Measurements from ENCODE around the gene ACSF2. TPM values are rescaled to one million over a fixed set of nuclear protein-coding genes. Genes with fewer than 3 reads are reported as not detected.
A peak's percentile ranks its signal among the peaks of the same experiment; 100 is the strongest.

ACSF2 gene
- total RNA-seq, 1 experiment from 2014 or later: 24.5 TPM

DNA sequence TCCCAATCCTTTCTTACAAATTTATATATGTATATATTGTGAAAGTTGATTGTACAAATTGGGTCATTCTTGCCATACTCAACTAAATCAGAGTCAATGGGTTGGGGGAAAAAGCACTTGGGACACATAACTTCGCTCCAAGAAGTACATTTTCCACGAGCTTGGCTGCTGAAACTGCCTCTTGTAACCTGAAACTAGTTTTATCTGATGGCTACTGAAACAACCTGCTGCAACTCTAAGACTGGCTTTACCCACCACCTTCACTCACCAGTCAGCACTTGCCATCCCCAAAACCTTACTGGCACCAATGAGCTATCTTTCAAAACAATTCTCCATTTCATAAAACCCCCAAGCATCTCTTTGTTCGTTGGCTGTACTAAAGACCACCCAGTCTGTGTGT lies 67.7 kb downstream of the ACSF2 start:
- no peak for DNase-seq

GRCh38 chr17:50495217-50495823 lies 69.3 kb downstream of the ACSF2 start:
- no peak for DNase-seq
- no peaks in the 10 kb centered on the region; the same call in 1 of the 2 replicates for H3K9me3 ChIP-seq
- no peak overlapping the region for H3K4me3 ChIP-seq
- H3K36me3 ChIP-seq: no peaks in the 10 kb centered on the region
- H3K27me3 ChIP-seq: no peaks in the 10 kb centered on the region

More for the DNA sequence above, 67.7 kb downstream of the ACSF2 start:
- H3K27me3 ChIP-seq: no peaks in the 10 kb centered on the region
- H3K9me3 ChIP-seq: no peaks in the 10 kb centered on the region
- no peak overlapping the region for H3K4me3 ChIP-seq
- no peaks in the 10 kb centered on the region for H3K36me3 ChIP-seq

GRCh38 chr17:50495918-50496317 lies 69.9 kb downstream of the ACSF2 start:
- peak; percentile 56 for DNase-seq
- no peaks in the 10 kb centered on the region; the same call in 1 of the 2 replicates for H3K9me3 ChIP-seq
- H3K36me3 ChIP-seq: no peaks in the 10 kb centered on the region

DNA sequence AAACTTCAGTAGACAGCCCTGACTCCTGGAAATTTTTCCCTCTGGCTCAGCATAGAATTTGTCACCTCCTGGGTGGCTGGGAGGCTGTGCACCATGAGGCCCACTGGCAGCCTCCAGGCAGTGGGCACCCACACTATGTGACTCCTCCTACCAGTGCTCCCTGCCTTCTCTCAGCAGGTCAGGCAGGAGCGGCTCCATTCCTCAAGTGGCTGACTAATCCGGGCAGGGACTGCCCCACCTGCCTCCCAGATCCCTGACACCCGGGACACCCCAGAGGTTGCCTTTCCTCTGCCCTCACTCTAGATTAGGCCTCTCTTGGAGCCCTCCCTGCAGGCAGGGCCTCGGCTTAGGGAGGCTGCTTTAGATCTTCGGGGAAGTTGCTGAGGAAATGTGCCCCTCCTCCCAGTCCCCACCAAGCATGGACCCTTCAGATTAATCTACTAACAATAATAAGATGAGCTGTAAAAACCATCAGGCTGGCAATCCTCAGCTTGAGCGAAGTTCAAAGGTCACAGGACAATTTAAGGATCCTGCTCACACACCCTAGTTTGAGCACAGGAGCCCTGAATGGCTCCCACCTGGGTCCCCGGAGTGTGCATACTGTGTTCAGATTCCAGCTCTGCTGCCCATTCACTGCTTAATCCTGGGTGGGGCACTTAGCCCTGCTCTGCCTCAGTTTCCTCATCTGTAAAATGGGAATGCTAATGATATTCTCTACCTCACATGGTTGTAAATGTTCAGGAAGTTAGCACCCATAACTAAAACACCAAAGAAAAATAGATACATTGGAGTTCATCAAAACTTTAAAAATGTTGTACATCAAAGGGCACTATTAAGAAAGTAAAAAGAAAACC lies 72.2 kb downstream of the ACSF2 start:
- no peak for DNase-seq
- Histone ChIP-seq H3K27me3 (no peaks in the 10 kb centered on the region), H3K9me3 (no peaks in the 10 kb centered on the region; the same call in 1 of the 2 replicates), H3K36me3 (no peaks in the 10 kb centered on the region), H3K4me3 (no peak overlapping the region)

More at GRCh38 chr17:50495918-50496317, 69.9 kb downstream of the ACSF2 start:
- H3K4me3 ChIP-seq: no peak overlapping the region
- H3K27me3 ChIP-seq: no peaks in the 10 kb centered on the region

GRCh38 chr17:50499270-50499669 lies 73.3 kb downstream of the ACSF2 start:
- no peak overlapping the region for H3K4me3 ChIP-seq
- H3K9me3 ChIP-seq: no peaks in the 10 kb centered on the region; the same call in 1 of the 2 replicates
- no peaks in the 10 kb centered on the region for H3K36me3 ChIP-seq
- no peak for DNase-seq
- no peaks in the 10 kb centered on the region for H3K27me3 ChIP-seq

DNA sequence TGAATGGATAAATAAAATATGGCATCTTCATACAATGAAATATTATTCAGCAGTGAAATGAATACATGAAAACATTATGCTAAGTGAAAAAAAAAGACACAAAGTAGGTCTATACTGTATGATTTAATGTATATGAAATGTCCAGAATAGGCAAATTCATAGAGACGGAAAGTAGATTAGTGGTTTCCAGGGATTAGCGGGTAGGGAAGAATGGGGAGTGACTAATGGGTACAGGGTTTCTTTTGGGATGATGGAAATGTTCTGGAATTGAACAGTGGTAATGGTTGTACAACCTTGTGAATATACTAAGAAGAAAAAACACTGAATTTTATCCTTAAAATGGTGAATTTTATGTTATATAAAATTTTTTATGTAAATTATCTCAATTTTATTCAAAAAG lies 73.7 kb downstream of the ACSF2 start:
- no peaks in the 10 kb centered on the region; the same call in 1 of the 2 replicates for H3K9me3 ChIP-seq
- no peak for DNase-seq
- no peaks in the 10 kb centered on the region for H3K36me3 ChIP-seq
- no peak overlapping the region for H3K4me3 ChIP-seq
- H3K27me3 ChIP-seq: no peaks in the 10 kb centered on the region

GRCh38 chr17:50501054-50501453 lies 75.0 kb downstream of the ACSF2 start:
- Histone ChIP-seq H3K9me3 (no peaks in the 10 kb centered on the region; the same call in 1 of the 2 replicates), H3K4me3 (no peak overlapping the region), H3K27me3 (no peaks in the 10 kb centered on the region), H3K36me3 (no peaks in the 10 kb centered on the region)
- no peak for DNase-seq

DNA sequence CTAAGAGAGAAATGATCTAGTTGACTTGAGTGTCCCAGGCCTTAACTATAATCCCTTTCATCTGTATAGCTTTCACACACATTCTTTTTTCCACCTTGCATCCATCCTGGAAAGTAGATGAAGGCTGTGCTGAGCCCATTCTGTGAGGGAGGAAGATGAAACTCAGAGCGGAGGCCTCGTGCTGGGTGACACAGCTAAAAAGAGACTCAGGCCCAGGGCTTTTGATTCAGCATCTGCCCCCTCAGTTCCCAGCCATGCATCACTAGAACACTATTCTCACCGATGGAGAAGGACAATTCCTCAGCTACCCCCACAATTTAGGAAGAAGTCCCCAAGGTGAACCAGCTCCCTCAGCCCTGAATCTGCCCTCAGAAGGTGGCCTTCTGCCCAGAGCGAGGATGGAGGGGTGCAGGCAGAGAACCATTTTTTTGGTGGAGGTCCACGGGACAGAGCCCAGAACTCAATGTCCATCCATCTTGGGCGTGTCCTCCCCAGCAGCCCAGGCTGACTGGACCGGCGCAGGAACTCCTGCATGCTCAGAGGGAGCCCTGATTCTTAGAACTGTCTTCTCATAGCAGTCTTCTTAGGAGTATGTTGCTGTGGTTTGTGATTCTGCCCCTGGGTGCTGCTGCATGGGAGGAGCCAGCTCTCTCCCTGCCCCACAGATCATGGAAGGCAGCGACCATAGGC lies 76.4 kb downstream of the ACSF2 start:
- Histone ChIP-seq H3K4me3 (no peak overlapping the region), H3K27me3 (no peaks in the 10 kb centered on the region)

GRCh38 chr17:50505591-50506130 lies 79.6 kb downstream of the ACSF2 start:
- Histone ChIP-seq H3K36me3 (no peaks in the 10 kb centered on the region), H3K4me3 (no peak overlapping the region), H3K27me3 (no peaks in the 10 kb centered on the region), H3K9me3 (no peaks in the 10 kb centered on the region)
- no peak for DNase-seq

More for the DNA sequence above, 76.4 kb downstream of the ACSF2 start:
- Histone ChIP-seq H3K9me3 (no peaks in the 10 kb centered on the region; the same call in 1 of the 2 replicates), H3K36me3 (no peaks in the 10 kb centered on the region)
- DNase-seq: no peak

DNA sequence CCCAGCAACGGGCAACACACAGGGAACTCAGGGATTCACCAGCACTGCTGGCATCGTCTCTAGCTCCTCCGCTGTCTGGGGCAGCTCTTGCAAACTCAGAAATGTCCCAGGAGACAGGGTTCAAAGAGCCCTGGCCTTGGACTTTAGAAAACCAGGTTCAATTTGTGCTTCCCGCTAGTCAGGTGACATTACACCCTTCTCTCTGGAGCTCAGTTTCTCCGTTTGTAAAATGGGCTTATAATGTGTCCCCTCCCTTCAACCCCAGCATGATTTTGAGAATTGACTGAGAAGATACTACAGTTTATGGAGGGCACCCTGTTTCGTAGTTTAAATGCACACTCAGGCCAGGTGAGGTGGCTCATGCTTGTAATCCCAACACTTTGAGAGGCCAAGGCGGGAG lies 80.3 kb downstream of the ACSF2 start:
- H3K27me3 ChIP-seq: no peaks in the 10 kb centered on the region
- H3K36me3 ChIP-seq: no peaks in the 10 kb centered on the region
- H3K4me3 ChIP-seq: no peak overlapping the region
- no peak for DNase-seq
- no peaks in the 10 kb centered on the region for H3K9me3 ChIP-seq

DNA sequence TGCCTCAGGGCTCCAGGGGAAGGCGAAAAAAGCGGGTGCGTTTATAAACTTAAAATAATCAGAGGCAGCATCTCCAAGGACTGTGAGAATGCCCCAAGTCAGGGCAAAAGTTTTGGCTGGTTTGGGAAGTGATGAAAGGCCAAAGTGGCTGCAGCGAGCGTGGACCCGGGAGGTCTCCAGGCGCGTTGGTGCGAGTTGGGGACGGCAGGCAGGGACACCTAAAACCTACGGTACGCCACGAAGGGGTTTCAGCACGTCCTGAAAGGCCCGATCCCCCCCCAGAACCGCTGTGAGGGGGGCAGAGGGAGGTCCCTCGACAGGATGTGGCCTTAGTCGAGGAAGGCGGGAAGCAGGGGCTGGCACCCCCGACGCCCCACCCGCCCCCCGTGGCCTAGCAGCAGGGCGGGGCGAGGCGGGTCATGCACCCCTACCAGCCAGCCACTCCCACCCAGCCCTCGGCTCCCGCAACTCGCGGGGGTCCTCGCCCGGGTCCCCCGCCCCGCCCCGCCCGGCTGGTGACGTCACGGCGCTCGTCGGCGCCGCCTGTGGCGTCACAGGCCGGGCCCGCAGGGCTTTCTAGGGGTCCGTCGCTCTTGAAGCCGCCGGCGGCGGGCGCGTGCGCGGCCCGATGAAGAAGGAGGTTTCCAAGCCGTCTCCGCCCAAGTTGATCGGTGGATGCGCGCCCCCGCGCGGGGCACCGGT lies 82.0 kb downstream of the ACSF2 start, which contains the start of gene MYCBPAP:
Gene MYCBPAP, plus strand, starts transcription at position 569 of the 702 bp plus-strand sequence. CDS start 236 bp downstream, outside the sequence.
- Histone ChIP-seq H3K9me3 (no peaks in the 10 kb centered on the region), H3K4me3 (peak within 1 kb of the TSS; percentile 49), H3K27me3 (no peaks in the 10 kb centered on the region), H3K36me3 (no peaks in the 10 kb centered on the region)
- peak; percentile 80 for DNase-seq

GRCh38 chr17:50508573-50509460 lies 82.8 kb downstream of the ACSF2 start:
- DNase-seq: no peak
- no peaks in the 10 kb centered on the region for H3K27me3 ChIP-seq
- H3K4me3 ChIP-seq: peak overlapping the region; percentile 49
- H3K9me3 ChIP-seq: no peaks in the 10 kb centered on the region
- no peaks in the 10 kb centered on the region for H3K36me3 ChIP-seq

DNA sequence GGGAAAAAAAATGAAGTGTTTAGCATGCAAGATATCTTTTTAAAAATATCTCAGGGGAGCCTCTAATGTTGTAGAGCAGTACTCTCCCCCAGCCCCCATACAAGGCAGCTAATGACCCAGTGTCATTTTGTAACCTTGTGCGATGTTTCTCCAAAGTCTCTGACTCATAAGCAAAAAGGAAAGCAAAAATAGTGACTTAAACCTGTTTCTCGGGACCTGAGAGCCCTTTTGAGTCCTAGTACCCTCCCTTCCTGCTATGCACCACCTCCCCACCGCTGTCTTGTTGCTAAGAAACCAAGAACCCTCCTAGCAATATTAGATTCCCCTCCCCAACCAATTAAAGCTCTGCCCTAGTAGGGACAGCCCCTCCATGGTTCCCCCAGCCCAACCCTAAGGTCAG lies 85.0 kb downstream of the ACSF2 start:
- no peak for DNase-seq

DNA sequence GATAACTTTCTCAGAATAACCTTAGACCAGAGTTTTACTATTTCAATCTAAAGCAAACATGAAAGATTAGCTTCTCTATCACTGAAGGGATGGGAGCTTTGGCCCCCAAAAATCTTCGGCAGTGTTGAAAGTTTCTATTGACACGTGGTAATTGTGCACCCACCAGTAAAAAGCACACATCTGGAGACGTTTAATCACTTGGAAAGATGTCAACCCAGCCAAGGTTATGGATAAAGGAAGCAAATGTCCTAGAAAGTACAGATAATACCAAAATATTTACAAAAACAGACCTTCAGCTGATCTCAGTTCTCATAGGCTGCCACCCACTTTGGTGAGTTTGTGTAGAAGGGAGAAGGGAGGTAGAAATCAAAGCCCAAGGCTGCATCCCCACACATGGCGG lies 87.5 kb downstream of the ACSF2 start:
- no peaks in the 10 kb centered on the region for H3K27me3 ChIP-seq

More for the DNA sequence above, 85.0 kb downstream of the ACSF2 start:
- Histone ChIP-seq H3K4me3 (no peak overlapping the region), H3K9me3 (no peaks in the 10 kb centered on the region), H3K27me3 (no peaks in the 10 kb centered on the region), H3K36me3 (no peaks in the 10 kb centered on the region)

DNA sequence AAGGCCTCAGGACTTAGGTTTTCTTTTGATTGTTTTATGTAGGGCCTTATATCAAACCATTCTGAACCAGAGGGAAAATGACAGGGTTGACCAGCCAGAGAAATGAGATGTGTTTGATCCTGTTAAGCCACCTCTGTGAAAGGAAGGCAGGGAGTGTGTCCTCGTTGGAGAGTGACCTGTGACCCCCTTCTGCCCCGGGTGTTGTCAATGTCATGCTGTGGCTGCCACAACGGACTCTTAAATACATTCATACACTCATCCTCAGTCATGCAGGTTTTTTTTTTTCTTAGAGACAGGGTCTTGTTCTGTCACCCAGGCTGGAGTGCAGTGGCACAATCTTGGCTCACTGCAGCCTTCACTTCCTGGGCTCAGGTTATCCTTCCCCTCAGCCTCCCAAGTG lies 88.4 kb downstream of the ACSF2 start:
- H3K4me3 ChIP-seq: no peak overlapping the region
- no peaks in the 10 kb centered on the region for H3K36me3 ChIP-seq
- H3K9me3 ChIP-seq: no peaks in the 10 kb centered on the region
- no peak for DNase-seq
- no peaks in the 10 kb centered on the region for H3K27me3 ChIP-seq

More for the DNA sequence above, 87.5 kb downstream of the ACSF2 start:
- no peak overlapping the region for H3K4me3 ChIP-seq
- no peaks in the 10 kb centered on the region for H3K9me3 ChIP-seq
- H3K36me3 ChIP-seq: no peaks in the 10 kb centered on the region
- DNase-seq: no peak

Data from MG63 (cell line).